Activated CD8-positive, alpha-beta memory T cell treated with anti-CD3 and anti-CD28 coated beads for 48 hours (primary cell): ENCODE results near the gene AFF3.
"Not testable (repeated sequence)": the region's sequence is repeated elsewhere in the genome, so short reads cannot be mapped to it uniquely, and the experiment has no call there.

Experiments
- DNase-seq, 3 experiments: peaks; one replicate each; pipeline ENCODE4 v3.0.0-alpha.2; 2020; ENCODE audit warnings: low read depth in 2 of 3, low spot score in 2 of 3

The AFF3 gene

GRCh38 chr2:99689145-99689742 lies 453.1 kb downstream of the AFF3 start:
- DNase-seq: no peak

GRCh38 chr2:99688699-99689098 lies 453.7 kb downstream of the AFF3 start:
- DNase-seq: no peak

GRCh38 chr2:99682275-99683060 lies 459.9 kb downstream of the AFF3 start:
- no peak for DNase-seq

GRCh38 chr2:99680946-99681345 lies 461.4 kb downstream of the AFF3 start:
- no peak for DNase-seq

- DNase-seq: no peak
Observed at GRCh38 chr2:99679518-99679917, 462.9 kb downstream of the AFF3 start.

- no peak for DNase-seq
Observed at GRCh38 chr2:99678625-99679024, 463.8 kb downstream of the AFF3 start.

GRCh38 chr2:99677814-99678213 lies 464.6 kb downstream of the AFF3 start:
- no peak for DNase-seq

- no peak for DNase-seq
Observed at GRCh38 chr2:99675130-99675661, 467.2 kb downstream of the AFF3 start.

- no peak for DNase-seq
Observed at GRCh38 chr2:99674090-99674489, 468.3 kb downstream of the AFF3 start.

GRCh38 chr2:99672766-99673350 lies 469.5 kb downstream of the AFF3 start:
- no peak for DNase-seq

GRCh38 chr2:99670768-99671734 lies 471.3 kb downstream of the AFF3 start:
- DNase-seq: no peak

- DNase-seq: no peak
Observed at GRCh38 chr2:99666256-99666655, 476.1 kb downstream of the AFF3 start.

- no peak for DNase-seq
Observed at GRCh38 chr2:99663641-99664040, 478.7 kb downstream of the AFF3 start.

- DNase-seq: no peak
Observed at GRCh38 chr2:99662761-99663341, 479.5 kb downstream of the AFF3 start.

GRCh38 chr2:99661761-99662160 lies 480.6 kb downstream of the AFF3 start:
- not testable (repeated sequence) for DNase-seq

- no peak for DNase-seq
Observed at GRCh38 chr2:99660616-99661406, 481.6 kb downstream of the AFF3 start.

GRCh38 chr2:99659874-99660273 lies 482.5 kb downstream of the AFF3 start:
- DNase-seq: no peak

GRCh38 chr2:99657691-99658258 lies 484.6 kb downstream of the AFF3 start:
- DNase-seq: no peak

- no peak for DNase-seq
Observed at GRCh38 chr2:99656994-99657393, 485.4 kb downstream of the AFF3 start.

GRCh38 chr2:99653433-99653832 lies 489.0 kb downstream of the AFF3 start:
- DNase-seq: no peak
